ENCODE measurements around the gene KIAA0825.

DNA sequence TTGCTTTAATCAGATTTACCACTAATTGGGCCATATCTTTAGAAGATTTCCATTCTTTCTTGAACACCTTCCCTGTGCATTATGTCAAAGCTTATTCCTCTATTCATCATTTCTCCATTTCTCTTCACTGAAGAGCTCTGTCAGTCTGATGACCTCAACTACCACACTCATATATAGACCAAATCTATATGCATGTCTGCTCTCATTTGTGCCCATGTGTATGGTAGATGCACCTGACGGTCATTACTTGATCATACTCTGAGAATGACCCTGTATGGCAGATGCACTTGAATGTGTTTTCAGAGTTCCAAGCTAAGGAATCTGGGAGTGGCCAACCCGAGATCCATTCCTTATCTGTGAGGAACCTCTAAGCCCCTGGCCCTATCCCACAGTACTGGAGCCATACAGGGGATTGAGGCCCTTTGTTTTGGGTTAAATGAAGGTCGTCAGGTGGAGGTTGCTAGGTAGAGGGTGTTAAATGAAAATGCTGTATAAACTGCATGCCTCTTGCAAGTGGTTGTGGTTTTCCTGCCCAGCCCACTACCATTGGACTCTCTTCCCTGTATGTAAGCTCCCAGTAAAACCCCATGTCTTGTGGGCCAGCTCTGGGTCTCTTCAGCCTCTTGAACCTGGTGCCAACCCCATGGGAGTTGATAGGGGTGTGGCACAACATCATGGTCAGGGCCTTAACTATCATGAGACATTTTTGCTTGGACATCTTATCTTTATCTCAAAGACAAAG, 229.5 kb downstream of the KIAA0825 start:
- TF ChIP-seq CTCF (IDR thresholded peaks at IDR 0.05; ENCODE audit: low read length): no peak
- TF ChIP-seq EZH2 (IDR thresholded peaks at IDR 0.05; ENCODE audit: borderline replicate concordance, low read length): no peak
